Fibroblast of pulmonary artery (primary cell): ENCODE data around the gene ARL5B.

ENCODE experiments used
- DNase-seq: peaks from one replicate; pipeline ENCODE4 v3.0.0-alpha.2; 2010; ENCODE audit warnings: low read depth
- H3K4me3 ChIP-seq: replicated peaks from 2 replicates; pipeline ENCODE4 v1.5.1; 2011; ENCODE audit warnings: low read depth, mild to moderate bottlenecking, control low read depth, low read length, moderate library complexity
- TF ChIP-seq, protein P1 (sequence below): IDR thresholded peaks from 2 replicates; pipeline ENCODE4 v1.5.1; 2011; ENCODE audit warnings: mild to moderate bottlenecking, control low read depth, low read length, inconsistent platforms; ENCODE audit errors: missing control alignments

The ARL5B gene

GRCh38 chr10:18687195-18687594 lies 28.0 kb downstream of the ARL5B start:
- DNase-seq = no peak
- TF ChIP-seq, protein P1, sequence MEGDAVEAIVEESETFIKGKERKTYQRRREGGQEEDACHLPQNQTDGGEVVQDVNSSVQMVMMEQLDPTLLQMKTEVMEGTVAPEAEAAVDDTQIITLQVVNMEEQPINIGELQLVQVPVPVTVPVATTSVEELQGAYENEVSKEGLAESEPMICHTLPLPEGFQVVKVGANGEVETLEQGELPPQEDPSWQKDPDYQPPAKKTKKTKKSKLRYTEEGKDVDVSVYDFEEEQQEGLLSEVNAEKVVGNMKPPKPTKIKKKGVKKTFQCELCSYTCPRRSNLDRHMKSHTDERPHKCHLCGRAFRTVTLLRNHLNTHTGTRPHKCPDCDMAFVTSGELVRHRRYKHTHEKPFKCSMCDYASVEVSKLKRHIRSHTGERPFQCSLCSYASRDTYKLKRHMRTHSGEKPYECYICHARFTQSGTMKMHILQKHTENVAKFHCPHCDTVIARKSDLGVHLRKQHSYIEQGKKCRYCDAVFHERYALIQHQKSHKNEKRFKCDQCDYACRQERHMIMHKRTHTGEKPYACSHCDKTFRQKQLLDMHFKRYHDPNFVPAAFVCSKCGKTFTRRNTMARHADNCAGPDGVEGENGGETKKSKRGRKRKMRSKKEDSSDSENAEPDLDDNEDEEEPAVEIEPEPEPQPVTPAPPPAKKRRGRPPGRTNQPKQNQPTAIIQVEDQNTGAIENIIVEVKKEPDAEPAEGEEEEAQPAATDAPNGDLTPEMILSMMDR = no peak
- H3K4me3 ChIP-seq = no peak overlapping the region

DNA sequence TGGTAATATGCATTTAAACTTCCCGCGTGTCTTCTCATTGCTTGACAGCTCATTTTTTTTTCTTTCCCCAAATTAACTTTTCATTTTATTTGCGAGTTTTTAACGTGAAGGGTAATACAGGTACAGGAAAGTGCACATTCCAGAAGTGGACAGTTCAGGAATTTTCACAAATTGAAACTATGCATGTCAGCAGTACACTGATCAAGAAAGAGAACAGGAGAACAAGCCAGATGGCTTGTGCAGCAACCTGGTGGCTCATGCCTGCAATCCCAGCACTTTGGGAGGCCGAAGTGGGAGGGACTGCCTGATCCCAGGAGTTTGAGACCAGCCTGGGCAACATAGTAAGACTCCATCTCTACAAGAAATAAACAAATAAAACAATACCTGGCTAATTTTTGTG lies 28.5 kb downstream of the ARL5B start:
- no peak overlapping the region for H3K4me3 ChIP-seq
- DNase-seq = no peak
- TF ChIP-seq, protein P1 = no peak

DNA sequence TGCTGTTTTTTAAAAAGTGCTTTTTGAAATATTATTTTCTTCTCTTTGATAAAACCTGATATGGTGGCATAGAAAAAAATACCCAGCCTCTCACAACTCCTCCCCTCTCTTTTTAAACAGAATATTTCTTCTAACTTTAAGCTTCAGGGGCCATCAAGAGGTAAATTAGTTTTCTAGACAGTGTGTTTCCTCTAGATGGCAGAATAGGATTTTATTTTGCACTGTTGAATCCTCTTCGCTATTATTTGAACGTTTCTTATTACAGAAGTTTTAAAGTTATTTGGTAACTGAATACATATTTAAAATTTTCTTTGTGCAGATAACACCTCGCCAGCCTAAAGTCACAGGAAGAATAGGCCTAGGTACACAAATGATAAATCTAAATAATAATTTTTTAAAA lies 30.3 kb downstream of the ARL5B start:
- TF ChIP-seq, protein P1 = peak; percentile 42
- peak; percentile 62 for DNase-seq
- no peak overlapping the region for H3K4me3 ChIP-seq

GRCh38 chr10:18690541-18690940 lies 31.3 kb downstream of the ARL5B start:
- TF ChIP-seq, protein P1 = no peak
- no peak for DNase-seq
- H3K4me3 ChIP-seq = no peak overlapping the region

GRCh38 chr10:18699849-18700840 lies 40.9 kb downstream of the ARL5B start:
- H3K4me3 ChIP-seq = no peak overlapping the region
- TF ChIP-seq, protein P1 = no peak
- DNase-seq = no peak

GRCh38 chr10:18703521-18703920 lies 44.3 kb downstream of the ARL5B start:
- TF ChIP-seq, protein P1 = no peak
- DNase-seq = no peak
- H3K4me3 ChIP-seq = no peak overlapping the region

DNA sequence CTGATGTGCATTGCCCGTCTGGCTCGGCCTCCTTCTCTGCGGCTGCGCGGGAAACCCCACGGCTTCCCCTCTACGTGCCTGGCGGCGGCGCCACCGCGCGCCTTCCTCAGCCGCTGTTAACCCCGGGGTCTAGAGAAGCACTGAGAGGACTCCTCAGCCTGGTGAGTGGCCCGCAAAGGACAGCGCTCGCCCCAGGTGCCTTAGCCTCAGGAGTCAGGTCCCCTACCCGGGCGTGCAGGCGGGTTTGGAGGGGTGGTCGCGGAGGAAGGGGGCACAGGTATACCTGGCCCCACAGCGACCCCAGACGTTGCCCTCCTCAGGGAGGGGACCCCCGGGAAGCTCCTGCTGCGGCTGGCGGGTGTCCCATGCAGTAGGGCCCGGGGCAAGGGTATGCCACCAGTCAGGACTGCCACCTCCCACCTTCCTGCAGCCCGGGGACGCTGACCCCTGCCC lies 51.0 kb downstream of the ARL5B start:
- DNase-seq = no peak
- H3K4me3 ChIP-seq = no peak overlapping the region
- TF ChIP-seq, protein P1 = no peak
